Coronary artery (tissue), 2 donors: ENCODE results near the gene UBXN6.
A peak's percentile ranks its signal among the peaks of the same experiment; 100 is the strongest.

Experiments used
- DNase-seq: peaks from one replicate; pipeline ENCODE4 v3.0.0-alpha.2; 2017; ENCODE audit warnings: low spot score
- H3K27ac ChIP-seq, 2 donors: fragments of 200-600 bp; sonication (generic); one replicate each; pipeline ENCODE4 v1.5.1; 2016 to 2019
- H3K4me3 ChIP-seq: fragments of 200-600 bp; sonication (generic); 2 replicates; pipeline ENCODE4 v1.5.1; 2016; ENCODE audit warnings: mild to moderate bottlenecking, moderate library complexity
- TF ChIP-seq, protein P1 (sequence below): fragments of 200-600 bp; sonication (generic); IDR thresholded peaks from one replicate; pipeline ENCODE4 v1.5.1; 2019; ENCODE audit warnings: antibody characterized with exemption

Gene UBXN6, protein sequence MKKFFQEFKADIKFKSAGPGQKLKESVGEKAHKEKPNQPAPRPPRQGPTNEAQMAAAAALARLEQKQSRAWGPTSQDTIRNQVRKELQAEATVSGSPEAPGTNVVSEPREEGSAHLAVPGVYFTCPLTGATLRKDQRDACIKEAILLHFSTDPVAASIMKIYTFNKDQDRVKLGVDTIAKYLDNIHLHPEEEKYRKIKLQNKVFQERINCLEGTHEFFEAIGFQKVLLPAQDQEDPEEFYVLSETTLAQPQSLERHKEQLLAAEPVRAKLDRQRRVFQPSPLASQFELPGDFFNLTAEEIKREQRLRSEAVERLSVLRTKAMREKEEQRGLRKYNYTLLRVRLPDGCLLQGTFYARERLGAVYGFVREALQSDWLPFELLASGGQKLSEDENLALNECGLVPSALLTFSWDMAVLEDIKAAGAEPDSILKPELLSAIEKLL

GRCh38 chr19:4457654-4458395 is at the start of gene UBXN6:
TSS of gene UBXN6 (minus strand) at chr19:4457794. CDS start at chr19:4457697, 97 bp downstream.
- Histone ChIP-seq H3K27ac (peak within 1 kb of the TSS; percentile 77 to 92), H3K4me3 (peak within 1 kb of the TSS; percentile 88)
- DNase-seq, result peak; percentile 98
- TF ChIP-seq, protein P1, sequence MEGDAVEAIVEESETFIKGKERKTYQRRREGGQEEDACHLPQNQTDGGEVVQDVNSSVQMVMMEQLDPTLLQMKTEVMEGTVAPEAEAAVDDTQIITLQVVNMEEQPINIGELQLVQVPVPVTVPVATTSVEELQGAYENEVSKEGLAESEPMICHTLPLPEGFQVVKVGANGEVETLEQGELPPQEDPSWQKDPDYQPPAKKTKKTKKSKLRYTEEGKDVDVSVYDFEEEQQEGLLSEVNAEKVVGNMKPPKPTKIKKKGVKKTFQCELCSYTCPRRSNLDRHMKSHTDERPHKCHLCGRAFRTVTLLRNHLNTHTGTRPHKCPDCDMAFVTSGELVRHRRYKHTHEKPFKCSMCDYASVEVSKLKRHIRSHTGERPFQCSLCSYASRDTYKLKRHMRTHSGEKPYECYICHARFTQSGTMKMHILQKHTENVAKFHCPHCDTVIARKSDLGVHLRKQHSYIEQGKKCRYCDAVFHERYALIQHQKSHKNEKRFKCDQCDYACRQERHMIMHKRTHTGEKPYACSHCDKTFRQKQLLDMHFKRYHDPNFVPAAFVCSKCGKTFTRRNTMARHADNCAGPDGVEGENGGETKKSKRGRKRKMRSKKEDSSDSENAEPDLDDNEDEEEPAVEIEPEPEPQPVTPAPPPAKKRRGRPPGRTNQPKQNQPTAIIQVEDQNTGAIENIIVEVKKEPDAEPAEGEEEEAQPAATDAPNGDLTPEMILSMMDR, result no peak

- Histone ChIP-seq H3K27ac (no peak overlapping the region), H3K4me3 (no peak overlapping the region)
- no peak for DNase-seq
- TF ChIP-seq, protein P1, result no peak
Measured at GRCh38 chr19:4507150-4507452, 49.5 kb upstream of the UBXN6 start.

- Histone ChIP-seq H3K27ac (no peak overlapping the region), H3K4me3 (no peak overlapping the region)
- no peak for DNase-seq
- TF ChIP-seq, protein P1, result no peak
Measured at GRCh38 chr19:4506449-4507149, 49.0 kb upstream of the UBXN6 start.

DNA sequence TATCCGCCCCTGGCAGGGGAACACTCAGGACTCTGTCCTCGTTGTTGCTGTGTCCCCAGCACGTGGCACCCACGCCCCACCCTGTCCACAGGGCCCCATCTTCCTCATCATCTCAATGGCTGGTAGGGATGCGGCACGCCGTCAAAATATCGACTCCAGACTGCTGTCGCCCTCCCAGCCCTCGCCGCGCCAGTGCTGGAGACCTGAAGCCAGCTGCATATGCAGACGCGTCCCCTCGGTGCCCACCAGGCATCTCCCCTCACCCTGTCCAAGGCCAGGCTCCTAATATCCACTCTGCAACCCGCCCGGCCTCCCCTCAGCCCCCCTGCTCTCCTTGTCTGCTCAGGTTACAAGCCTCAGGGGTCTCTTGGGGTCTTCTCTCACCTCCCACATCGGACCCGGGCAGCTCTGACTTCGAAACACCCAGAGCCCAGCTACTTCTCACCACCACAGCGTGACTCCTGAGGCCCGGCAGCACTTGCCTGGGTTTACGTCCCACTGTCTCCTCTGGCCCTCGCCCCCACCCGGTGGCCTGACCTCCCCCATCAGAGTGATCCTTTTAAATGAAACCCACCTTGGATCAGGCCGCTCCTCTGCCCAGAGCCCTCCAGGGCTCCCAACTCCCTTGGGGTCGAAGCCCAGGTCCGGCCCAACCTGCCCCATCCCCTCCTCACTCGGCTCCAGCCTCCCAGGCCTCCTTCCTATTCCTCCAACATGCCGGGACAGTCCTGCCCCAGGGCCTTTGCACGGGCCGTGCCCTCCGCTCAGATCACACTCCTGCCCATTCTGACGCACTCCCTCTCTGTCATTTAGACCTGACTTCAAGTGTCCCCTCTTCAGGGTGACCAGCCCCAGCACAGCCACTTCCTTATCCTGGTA is 48.2 kb upstream of the UBXN6 start:
- no peak for DNase-seq
- Histone ChIP-seq H3K4me3 (no peak overlapping the region), H3K27ac (no peak overlapping the region)
- TF ChIP-seq, protein P1, result no peak

GRCh38 chr19:4504891-4505569 is 47.4 kb upstream of the UBXN6 start:
- Histone ChIP-seq H3K27ac (no peak overlapping the region), H3K4me3 (no peak overlapping the region)
- TF ChIP-seq, protein P1, result no peak
- no peak for DNase-seq

DNA sequence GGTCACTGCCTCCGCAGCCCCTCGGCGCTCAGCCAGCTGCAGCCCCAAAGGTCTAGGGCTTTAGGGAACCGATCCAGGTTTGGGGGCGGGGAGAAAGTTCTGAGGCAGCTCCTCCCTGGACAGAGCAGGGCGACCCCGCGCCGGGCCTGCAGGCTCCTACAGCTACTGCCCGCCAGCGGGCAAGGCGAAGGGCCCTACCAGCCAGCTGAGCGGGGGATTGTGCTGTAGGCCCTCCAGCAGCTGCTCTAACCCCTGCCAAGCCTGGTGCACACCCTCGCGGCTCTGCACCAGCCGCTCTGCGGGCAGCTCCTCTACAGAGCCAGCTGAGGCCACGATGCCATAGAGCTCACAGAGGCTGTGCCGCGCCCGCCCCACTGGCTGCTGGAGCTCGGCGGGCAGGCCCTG is 46.7 kb upstream of the UBXN6 start:
- TF ChIP-seq, protein P1, result no peak
- Histone ChIP-seq H3K4me3 (no peak overlapping the region), H3K27ac (no peak overlapping the region)
- no peak for DNase-seq
